CD4-positive, alpha-beta T cell (primary cell): ENCODE results near the gene WBP1L. TPM values are rescaled to one million over a fixed set of nuclear protein-coding genes. Genes with fewer than 3 reads are reported as not detected.

ENCODE experiments used
- ATAC-seq: fragments of 200-7000 bp; cut with Tn5 transposase; one replicate; pipeline ENCODE4 v1.10.0; 2022; ENCODE audit warnings: mild to moderate bottlenecking; ENCODE audit not compliant: poor library complexity
- CTCF ChIA-PET: fragments of 350-600 bp; sonication (Branson Sonifier 250); formaldehyde crosslinking; loops from one replicate; lab custom pipeline; 2021; ENCODE audit warnings: antibody characterized with exemption, inconsistent platforms; lab: Charles Lee
- POLR2A ChIA-PET: fragments of 350-600 bp; sonication (Branson Sonifier 250); formaldehyde crosslinking; loops from one replicate; lab custom pipeline; 2021; ENCODE audit warnings: antibody characterized with exemption, inconsistent platforms; lab: Charles Lee
- DNase-seq, 14 experiments: peaks; one replicate each; pipeline ENCODE4 v3.0.0-alpha.2; 2013 to 2020; ENCODE audit warnings: mixed read lengths in 2 of 14
- H3K27ac ChIP-seq, 2 donors: one replicate each; pipeline versions ENCODE4 v1.5.1 to v1.7.0; 2013; ENCODE audit warnings: low read length in 2 of 2, low read depth in 1 of 2, mild to moderate bottlenecking in 1 of 2
- H3K27me3 ChIP-seq, 2 experiments: 1 replicate in 1 of 2; 2 replicates in 1 of 2; pipeline versions ENCODE4 v1.6.1 to v1.7.0; 2013; ENCODE audit warnings: low read length in 2 of 2, control low read depth in 1 of 2, mild to moderate bottlenecking in 1 of 2, moderate library complexity in 1 of 2; ENCODE audit not compliant: insufficient read depth in 2 of 2, control insufficient read depth in 1 of 2
- H3K36me3 ChIP-seq: one replicate; pipeline ENCODE4 v1.6.1; 2013; ENCODE audit warnings: low read length, control low read depth; ENCODE audit not compliant: insufficient read depth
- H3K4me1 ChIP-seq: one replicate; pipeline ENCODE4 v1.6.1; 2013; ENCODE audit warnings: low read length, control low read depth; ENCODE audit not compliant: insufficient read depth
- H3K4me3 ChIP-seq: one replicate; pipeline ENCODE4 v1.5.1; 2013; ENCODE audit warnings: mild to moderate bottlenecking, low read length, moderate library complexity
- H3K9me3 ChIP-seq, 2 experiments: 1 replicate in 1 of 2; 2 replicates in 1 of 2; pipeline versions ENCODE4 v1.6.1 to v1.7.0; 2013; ENCODE audit warnings: low read length in 2 of 2, mild to moderate bottlenecking in 2 of 2, control low read depth in 1 of 2, moderate library complexity in 1 of 2; ENCODE audit not compliant: control insufficient read depth in 1 of 2, insufficient read depth in 1 of 2
- H3K27ac Mint-ChIP-seq: one replicate; pipeline ENCODE4 v1.8.0; 2020; ENCODE audit warnings: mixed read lengths
- H3K27me3 Mint-ChIP-seq: one replicate; pipeline ENCODE4 v1.8.0; 2021; ENCODE audit warnings: mixed read lengths
- H3K36me3 Mint-ChIP-seq: one replicate; pipeline ENCODE4 v1.8.0; 2021; ENCODE audit warnings: low read depth, mixed read lengths
- H3K4me1 Mint-ChIP-seq: one replicate; pipeline ENCODE4 v1.8.0; 2021; ENCODE audit warnings: low read depth, mixed read lengths
- H3K4me3 Mint-ChIP-seq: one replicate; pipeline ENCODE4 v1.8.0; 2020; ENCODE audit warnings: mild to moderate bottlenecking, mixed read lengths
- H3K9me3 Mint-ChIP-seq: one replicate; pipeline ENCODE4 v1.8.0; 2020; ENCODE audit warnings: mixed read lengths
- CTCF ChIP-seq: fragments of 200-600 bp; IDR thresholded peaks from one replicate; pipeline ENCODE4 v1.8.0; 2022; ENCODE audit warnings: antibody characterized with exemption, mild to moderate bottlenecking
- intact Hi-C, 2 experiments: fragments of 100-400 bp; cut with DNase I in 1 of 2; cut with micrococcal nuclease in 1 of 2; formaldehyde crosslinking; loops; one replicate each; pipeline versions ENCODE4 v1.15.1 to v1.9.0; 2023 to 2025; cut with DNase I, micrococcal nuclease
- total RNA-seq, 174 experiments: library from RNA in 2 of 174; stranded (reverse) in 2 of 174; gene quantifications; one replicate each; pipeline ENCODE4 v1.2.3 and lab custom pipeline; 2021 to 2026

WBP1L gene
- total RNA-seq, 2 experiments from 2014 or later: 6.1 to 6.5 TPM

DNA sequence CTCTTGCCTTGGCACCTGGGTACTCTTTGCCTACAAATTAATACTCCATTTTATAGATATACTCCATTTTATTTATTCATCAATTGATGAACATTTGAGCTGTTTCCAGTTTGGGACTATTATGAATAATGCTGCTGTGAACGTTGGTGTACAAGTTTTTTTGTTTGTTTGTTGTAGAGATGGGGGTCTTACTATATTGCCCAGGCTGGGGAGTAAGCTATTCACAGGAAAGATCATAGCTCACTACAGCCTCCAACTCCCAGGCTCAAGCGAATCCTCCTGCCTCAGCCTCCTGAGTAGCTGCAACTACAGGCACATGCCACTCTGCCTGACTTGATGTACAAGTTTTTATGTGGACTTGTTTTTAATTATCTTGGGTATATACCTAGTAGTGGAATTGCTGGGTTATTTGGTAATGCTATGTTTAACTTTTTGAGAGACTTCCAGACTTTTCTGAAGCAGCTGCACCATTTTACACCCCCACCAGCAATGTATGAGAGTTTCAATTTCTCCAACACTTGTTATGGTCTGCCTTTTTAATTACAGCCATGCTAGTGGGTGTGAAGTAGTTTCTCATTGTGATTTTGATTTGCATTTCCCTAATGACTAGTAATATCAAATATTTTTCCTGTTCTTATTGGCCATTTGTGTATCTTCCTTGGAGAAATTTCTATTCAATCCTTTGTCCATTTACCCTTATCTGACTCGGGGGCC lies 15.9 kb downstream of the WBP1L start:
- no peaks in the 10 kb centered on the region for H3K9me3 ChIP-seq
- ChIA-PET POLR2A (no interaction called here), CTCF (no interaction called here)
- DNase-seq (no peak), ATAC-seq (no peak)
- TF ChIP-seq CTCF: no peak
- H3K36me3 ChIP-seq: peaks cover 11% of the 10 kb centered on the region
- H3K27me3 ChIP-seq: no peaks in the 10 kb centered on the region
- Mint-ChIP-seq H3K9me3 (no peaks in the 10 kb centered on the region), H3K27me3 (no peaks in the 10 kb centered on the region), H3K27ac (no peak overlapping the region), H3K4me1 (peaks cover 30% of the 10 kb centered on the region), H3K36me3 (peaks cover 42% of the 10 kb centered on the region), H3K4me3 (no peak overlapping the region)
- H3K4me1 ChIP-seq: peaks cover 12% of the 10 kb centered on the region
- H3K27ac ChIP-seq: no peak overlapping the region
- intact Hi-C loops: no loop called here
- no peak overlapping the region for H3K4me3 ChIP-seq

- Histone ChIP-seq H3K4me1 (peaks cover 13% of the 10 kb centered on the region), H3K36me3 (peaks cover 15% of the 10 kb centered on the region), H3K4me3 (no peak overlapping the region), H3K27me3 (no peaks in the 10 kb centered on the region), H3K27ac (no peak overlapping the region), H3K9me3 (no peaks in the 10 kb centered on the region)
- Mint-ChIP-seq H3K4me1 (peaks cover 37% of the 10 kb centered on the region), H3K27ac (no peak overlapping the region), H3K9me3 (no peaks in the 10 kb centered on the region), H3K36me3 (peaks cover 58% of the 10 kb centered on the region), H3K4me3 (no peak overlapping the region), H3K27me3 (no peaks in the 10 kb centered on the region)
- CTCF ChIA-PET: no interaction called here
- POLR2A ChIA-PET: no interaction called here
- intact Hi-C loops: no loop called here
- ATAC-seq: no peak
- no peak for TF ChIP-seq CTCF
- DNase-seq: no peak
Observed at GRCh38 chr10:102761981-102762380, 18.2 kb downstream of the WBP1L start.

DNA sequence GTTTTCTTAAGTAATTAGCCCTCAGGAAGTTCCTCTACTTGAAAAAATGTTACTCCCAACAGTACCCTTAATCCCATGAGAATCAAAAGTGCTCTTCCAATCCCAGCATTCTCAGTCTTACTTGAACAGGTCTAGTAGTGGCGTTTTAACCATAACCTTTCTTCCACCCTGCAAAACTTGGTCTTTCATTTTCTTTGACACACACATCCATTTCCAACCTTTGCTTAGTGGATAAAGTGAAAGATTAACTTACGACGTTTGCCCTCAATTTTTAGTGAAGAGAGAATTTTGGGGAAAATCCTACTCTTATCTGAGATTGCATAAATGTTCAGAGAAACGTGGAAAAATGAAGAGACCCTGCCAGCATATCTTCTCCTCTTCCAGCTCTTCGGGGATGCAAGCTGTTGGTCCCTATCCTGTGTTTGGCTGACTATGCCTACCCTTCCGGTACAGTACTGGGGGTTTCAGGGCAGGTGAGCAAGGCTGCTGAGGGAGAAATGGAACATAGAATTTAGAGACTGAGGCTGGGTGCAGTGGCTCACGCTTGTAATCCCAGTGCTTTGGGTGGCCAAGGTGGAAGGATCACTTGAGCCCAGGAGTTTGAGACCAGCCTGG lies 18.8 kb downstream of the WBP1L start:
- POLR2A ChIA-PET: no interaction called here
- peaks cover 37% of the 10 kb centered on the region for H3K4me1 Mint-ChIP-seq

More for the DNA sequence above, 18.8 kb downstream of the WBP1L start:
- DNase-seq (no peak), ATAC-seq (no peak)
- H3K27me3 ChIP-seq: no peaks in the 10 kb centered on the region
- no peaks in the 10 kb centered on the region for H3K9me3 ChIP-seq
- no peak overlapping the region for H3K27ac ChIP-seq
- Mint-ChIP-seq H3K27ac (no peak overlapping the region), H3K36me3 (peaks cover 62% of the 10 kb centered on the region), H3K4me3 (no peak overlapping the region), H3K9me3 (no peaks in the 10 kb centered on the region), H3K27me3 (no peaks in the 10 kb centered on the region)
- H3K36me3 ChIP-seq: peaks cover 13% of the 10 kb centered on the region
- H3K4me3 ChIP-seq: no peak overlapping the region
- no peak for TF ChIP-seq CTCF
- intact Hi-C loops: no loop called here
- CTCF ChIA-PET: interaction anchor here (0.6 to 1.1 kb wide), 2 partner anchors 10 to 182 kb away, joined by 3 to 4 read pairs; no protein-coding TSS in a partner anchor
- peaks cover 14% of the 10 kb centered on the region for H3K4me1 ChIP-seq
